HCT116 (cell line): ENCODE results near the gene PRKCA. TPM values are rescaled to one million over a fixed set of nuclear protein-coding genes. Genes with fewer than 3 reads are reported as not detected.

Experiments used
- ATAC-seq: fragments of 200-7000 bp; cut with Tn5 transposase; 2 replicates; pipeline ENCODE4 v1.9.1; 2020; ENCODE audit warnings: mild to moderate bottlenecking, moderate library complexity
- BruUV-seq: library from RNA; stranded (reverse); fragments of 400-500 nt; replicated peaks from 2 replicates; lab custom pipeline; 2021; lab: Mats Ljungman, UMichigan
- CTCF ChIA-PET: fragments of 300-600 bp; sonication (Branson Sonifier 250); formaldehyde crosslinking; loops from one replicate; lab custom pipeline; 2021; ENCODE audit warnings: antibody characterized with exemption; lab: Charles Lee
- POLR2A ChIA-PET: fragments of 300-600, 350-600 bp; sonication (Branson Sonifier 250); formaldehyde crosslinking; loops from one replicate; lab custom pipeline; 2021; ENCODE audit warnings: antibody characterized with exemption; lab: Charles Lee
- RAD21 ChIA-PET, 2 experiments: fragments of 300-600 bp; sonication (Branson Sonifier 250); formaldehyde crosslinking; loops; one replicate each; lab custom pipeline; 2023; ENCODE audit warnings: low total read pairs in 2 of 2; ENCODE audit not compliant: uncharacterized antibody in 2 of 2, unreplicated experiment in 2 of 2, low non-redundant PET in 1 of 2; lab: Charles Lee
- DNase-seq: peaks from one replicate; pipeline ENCODE4 v3.0.0-alpha.2; 2010; ENCODE audit warnings: low read depth, low spot score
- H2AFZ ChIP-seq: fragments of 200-600 bp; shearing (Covaris generic), sonication (generic); 2 replicates; pipeline ENCODE4 v1.6.1; 2017; ENCODE audit warnings: low read depth, mixed run types, mixed read lengths, antibody characterized with exemption, low read length; ENCODE audit not compliant: poor library complexity, severe bottlenecking
- H3K27ac ChIP-seq: 2 replicates; pipeline ENCODE4 v1.5.1; 2012; ENCODE audit warnings: low read depth, low read length
- H3K27me3 ChIP-seq: fragments of 200-600 bp; sonication (generic); 2 replicates; pipeline ENCODE4 v1.6.1; 2016; ENCODE audit warnings: mixed run types, low read length, mixed read lengths; ENCODE audit not compliant: insufficient read depth
- H3K36me3 ChIP-seq, 2 experiments: fragments of 200-500 bp in 1 of 2; fragments of 200-600 bp in 1 of 2; sonication (Bioruptor generic) in 1 of 2; sonication (generic) in 1 of 2; 2 replicates each; pipeline versions ENCODE4 v1.5.1 to v1.6.1; 2014 to 2016; ENCODE audit warnings: low read length in 2 of 2, inconsistent platforms in 1 of 2, mixed read lengths in 1 of 2, mixed run types in 1 of 2; ENCODE audit not compliant: insufficient read depth in 2 of 2, control insufficient read depth in 1 of 2
- H3K4me1 ChIP-seq, 2 experiments: fragments of 200-600 bp in 1 of 2; sonication (generic) in 1 of 2; 2 replicates each; pipeline versions ENCODE4 v1.5.1 to v1.6.1; 2012 to 2017; ENCODE audit warnings: low read length in 2 of 2, inconsistent platforms in 1 of 2, mild to moderate bottlenecking in 1 of 2, mixed read lengths in 1 of 2, mixed run types in 1 of 2, moderate library complexity in 1 of 2; ENCODE audit not compliant: insufficient read depth in 2 of 2, control insufficient read depth in 1 of 2
- H3K4me2 ChIP-seq: fragments of 200-600 bp; sonication (generic); 2 replicates; pipeline ENCODE4 v1.6.1; 2017; ENCODE audit warnings: mixed run types, low read length, mixed read lengths
- H3K4me3 ChIP-seq, 2 experiments: fragments of 200-600 bp in 1 of 2; sonication (generic) in 1 of 2; replicated peaks in 1 of 2; 2 replicates each; pipeline ENCODE4 v1.5.1; 2011 to 2016; ENCODE audit warnings: low read length in 2 of 2, control low read depth in 1 of 2, low read depth in 1 of 2, mild to moderate bottlenecking in 1 of 2, mixed read lengths in 1 of 2, mixed run types in 1 of 2
- H3K79me2 ChIP-seq: fragments of 200-600 bp; sonication (generic); 2 replicates; pipeline ENCODE4 v1.6.1; 2017; ENCODE audit warnings: mild to moderate bottlenecking, mixed run types, low read length, moderate library complexity, mixed read lengths; ENCODE audit not compliant: insufficient read depth
- H3K9ac ChIP-seq: fragments of 200-600 bp; sonication (generic); 2 replicates; pipeline ENCODE4 v1.6.1; 2016; ENCODE audit warnings: low read length, mixed read lengths
- H3K9me2 ChIP-seq: fragments of 200-600 bp; sonication (generic), shearing (Covaris generic); 2 replicates; pipeline ENCODE4 v1.6.1; 2017; ENCODE audit warnings: mixed run types, mild to moderate bottlenecking, moderate library complexity; ENCODE audit not compliant: insufficient read depth
- H3K9me3 ChIP-seq, 2 experiments: fragments of 200-500 bp in 1 of 2; fragments of 200-600 bp in 1 of 2; sonication (Bioruptor generic) in 1 of 2; sonication (generic) in 1 of 2; 2 replicates each; pipeline ENCODE4 v1.6.1; 2014 to 2017; ENCODE audit warnings: low read length in 2 of 2, mixed read lengths in 2 of 2, inconsistent platforms in 1 of 2, low read depth in 1 of 2, mild to moderate bottlenecking in 1 of 2, mixed run types in 1 of 2, moderate library complexity in 1 of 2; ENCODE audit not compliant: control insufficient read depth in 1 of 2, insufficient read depth in 1 of 2
- H4K20me1 ChIP-seq: fragments of 200-600 bp; sonication (generic), shearing (Covaris generic); 2 replicates; pipeline ENCODE4 v1.6.1; 2017; ENCODE audit warnings: mixed run types, mild to moderate bottlenecking, moderate library complexity; ENCODE audit not compliant: insufficient read depth
- ATF3 ChIP-seq: IDR thresholded peaks from 2 replicates; pipeline ENCODE4 v1.6.1; 2012
- EGR1 ChIP-seq: IDR thresholded peaks from 2 replicates; pipeline ENCODE4 v1.6.1; 2012; ENCODE audit warnings: low read depth
- ELF1 ChIP-seq: IDR thresholded peaks from 2 replicates; pipeline ENCODE4 v1.6.1; 2012; ENCODE audit warnings: low read depth, borderline replicate concordance
- EZH2phosphoT487 ChIP-seq: fragments of 200-600 bp; IDR thresholded peaks from 2 replicates; pipeline ENCODE4 v1.6.1; 2018; ENCODE audit warnings: antibody characterized with exemption, borderline replicate concordance
- JUND ChIP-seq: IDR thresholded peaks from 2 replicates; pipeline ENCODE4 v1.6.1; 2012
- MAX ChIP-seq: IDR thresholded peaks from 2 replicates; pipeline ENCODE4 v1.6.1; 2012
- POLR2AphosphoS5 ChIP-seq: IDR thresholded peaks from 2 replicates; pipeline ENCODE4 v1.6.1; 2011; ENCODE audit warnings: mild to moderate bottlenecking, low read depth, low read length, moderate library complexity
- RAD21 ChIP-seq: IDR thresholded peaks from 2 replicates; pipeline ENCODE4 v1.6.1; 2012; ENCODE audit warnings: low read depth, mild to moderate bottlenecking
- SIN3A ChIP-seq: IDR thresholded peaks from 2 replicates; pipeline ENCODE4 v1.6.1; 2012; ENCODE audit warnings: low read depth
- SRF ChIP-seq: IDR thresholded peaks from 2 replicates; pipeline ENCODE4 v1.6.1; 2012; ENCODE audit warnings: low read depth
- TCF7L2 ChIP-seq: IDR thresholded peaks from 2 replicates; pipeline ENCODE4 v1.7.0; 2011; ENCODE audit warnings: borderline replicate concordance, inconsistent platforms; ENCODE audit not compliant: insufficient read depth, insufficient read length; ENCODE audit errors: extremely low read depth
- YY1 ChIP-seq: IDR thresholded peaks from 2 replicates; pipeline ENCODE4 v1.6.1; 2011; ENCODE audit warnings: low read length, low read depth, moderate library complexity, mild to moderate bottlenecking; ENCODE audit not compliant: insufficient replicate concordance; ENCODE audit errors: extremely low read depth
- ZFX ChIP-seq: fragments of 450-650 bp; IDR thresholded peaks from 2 replicates; pipeline ENCODE4 v1.6.1; 2017
- intact Hi-C: fragments of 100-400 bp; cut with micrococcal nuclease; formaldehyde crosslinking; loops from 2 replicates; pipeline ENCODE4 v1.10.0; 2022
- total RNA-seq: library from RNA; stranded (reverse); gene quantifications from one replicate; pipeline ENCODE4 v1.2.1, GENCODE V29; 2021; ENCODE audit not compliant: unreplicated experiment
- TF ChIP-seq, protein P1 (sequence below), 3 experiments: fragments of 200-600 bp in 1 of 3; sonication (generic) in 1 of 3; IDR thresholded peaks in 2 of 3; conservative IDR thresholded peaks in 1 of 3; 2 replicates each; pipeline ENCODE4 v1.5.1; 2012 to 2017; ENCODE audit warnings: low read depth in 2 of 3, low read length in 2 of 3, antibody characterized with exemption in 1 of 3, borderline replicate concordance in 1 of 3, control low read depth in 1 of 3, mild to moderate bottlenecking in 1 of 3, mixed read lengths in 1 of 3, mixed run types in 1 of 3, moderate library complexity in 1 of 3; ENCODE audit not compliant: insufficient read depth in 1 of 3
- TF ChIP-seq, protein P2 (sequence below): IDR thresholded peaks from 2 replicates; pipeline ENCODE4 v1.6.1; 2011; ENCODE audit warnings: mild to moderate bottlenecking, low read length, moderate library complexity; ENCODE audit not compliant: insufficient replicate concordance; ENCODE audit errors: extremely low read depth

The PRKCA gene
- total RNA-seq, 1 experiment from 2014 or later, result 18.8 TPM

- TF ChIP-seq, protein P1, sequence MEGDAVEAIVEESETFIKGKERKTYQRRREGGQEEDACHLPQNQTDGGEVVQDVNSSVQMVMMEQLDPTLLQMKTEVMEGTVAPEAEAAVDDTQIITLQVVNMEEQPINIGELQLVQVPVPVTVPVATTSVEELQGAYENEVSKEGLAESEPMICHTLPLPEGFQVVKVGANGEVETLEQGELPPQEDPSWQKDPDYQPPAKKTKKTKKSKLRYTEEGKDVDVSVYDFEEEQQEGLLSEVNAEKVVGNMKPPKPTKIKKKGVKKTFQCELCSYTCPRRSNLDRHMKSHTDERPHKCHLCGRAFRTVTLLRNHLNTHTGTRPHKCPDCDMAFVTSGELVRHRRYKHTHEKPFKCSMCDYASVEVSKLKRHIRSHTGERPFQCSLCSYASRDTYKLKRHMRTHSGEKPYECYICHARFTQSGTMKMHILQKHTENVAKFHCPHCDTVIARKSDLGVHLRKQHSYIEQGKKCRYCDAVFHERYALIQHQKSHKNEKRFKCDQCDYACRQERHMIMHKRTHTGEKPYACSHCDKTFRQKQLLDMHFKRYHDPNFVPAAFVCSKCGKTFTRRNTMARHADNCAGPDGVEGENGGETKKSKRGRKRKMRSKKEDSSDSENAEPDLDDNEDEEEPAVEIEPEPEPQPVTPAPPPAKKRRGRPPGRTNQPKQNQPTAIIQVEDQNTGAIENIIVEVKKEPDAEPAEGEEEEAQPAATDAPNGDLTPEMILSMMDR (IDR thresholded peaks at IDR 0.05 in 2 of 3, conservative IDR thresholded peaks at IDR 0.05 in 1 of 3; ENCODE audit: borderline replicate concordance in 1 of 3, insufficient read depth in 1 of 3, low read depth in 2 of 3, low read length in 2 of 3), result no peak
- TF ChIP-seq EZH2phosphoT487 (no peak), ATF3 (no peak), TCF7L2 (no peak)
These were observed 537.2 kb downstream of the PRKCA start (continued) for GRCh38 chr17:66839616-66840015.

DNA sequence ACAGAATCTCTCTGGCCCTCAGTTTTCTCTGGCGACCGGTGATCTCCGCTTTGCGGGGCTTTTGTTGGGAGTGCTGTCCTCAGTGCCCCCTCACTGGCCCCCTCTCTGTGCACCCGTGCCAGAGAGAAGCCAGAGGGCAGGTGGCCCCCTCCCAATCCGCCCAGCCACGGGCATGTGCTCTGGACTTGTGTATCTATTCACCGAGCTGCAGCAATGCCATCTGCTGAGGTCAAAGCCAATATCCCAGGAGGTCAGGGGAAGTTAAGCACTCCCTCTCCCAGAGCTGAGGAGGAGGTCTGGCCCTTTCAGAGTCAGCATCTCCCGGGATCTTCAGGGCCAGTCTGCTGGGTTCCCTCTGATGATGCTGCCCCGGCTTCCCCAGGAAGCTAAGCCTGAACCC lies 537.6 kb downstream of the PRKCA start:
- no peak overlapping the region for H3K4me2 ChIP-seq
- H3K27ac ChIP-seq, result no peak overlapping the region
- H3K36me3 ChIP-seq, result no peaks in the 10 kb centered on the region
- H3K9me3 ChIP-seq, result no peaks in the 10 kb centered on the region
- ChIA-PET RAD21 (no interaction called here), CTCF (no interaction called here), POLR2A (no interaction called here)
- ATAC-seq (no peak), DNase-seq (no peak)
- H3K9me2 ChIP-seq, result no peaks in the 10 kb centered on the region
- intact Hi-C loops, result no loop called here
- H3K9ac ChIP-seq, result no peak overlapping the region
- H3K79me2 ChIP-seq, result no peaks in the 10 kb centered on the region
- no peak overlapping the region for H2AFZ ChIP-seq
- BruUV-seq, result no TSS peak
- peaks cover 18% of the 10 kb centered on the region; the same call in 1 of the 2 replicates for H3K27me3 ChIP-seq
- H3K4me1 ChIP-seq, result no peaks in the 10 kb centered on the region
- no peaks in the 10 kb centered on the region for H4K20me1 ChIP-seq
- no peak overlapping the region for H3K4me3 ChIP-seq
- TF ChIP-seq, protein P1 (IDR thresholded peaks at IDR 0.05 in 2 of 3, conservative IDR thresholded peaks at IDR 0.05 in 1 of 3; ENCODE audit: borderline replicate concordance in 1 of 3, insufficient read depth in 1 of 3, low read depth in 2 of 3, low read length in 2 of 3), result no peak
- TF ChIP-seq, protein P2, sequence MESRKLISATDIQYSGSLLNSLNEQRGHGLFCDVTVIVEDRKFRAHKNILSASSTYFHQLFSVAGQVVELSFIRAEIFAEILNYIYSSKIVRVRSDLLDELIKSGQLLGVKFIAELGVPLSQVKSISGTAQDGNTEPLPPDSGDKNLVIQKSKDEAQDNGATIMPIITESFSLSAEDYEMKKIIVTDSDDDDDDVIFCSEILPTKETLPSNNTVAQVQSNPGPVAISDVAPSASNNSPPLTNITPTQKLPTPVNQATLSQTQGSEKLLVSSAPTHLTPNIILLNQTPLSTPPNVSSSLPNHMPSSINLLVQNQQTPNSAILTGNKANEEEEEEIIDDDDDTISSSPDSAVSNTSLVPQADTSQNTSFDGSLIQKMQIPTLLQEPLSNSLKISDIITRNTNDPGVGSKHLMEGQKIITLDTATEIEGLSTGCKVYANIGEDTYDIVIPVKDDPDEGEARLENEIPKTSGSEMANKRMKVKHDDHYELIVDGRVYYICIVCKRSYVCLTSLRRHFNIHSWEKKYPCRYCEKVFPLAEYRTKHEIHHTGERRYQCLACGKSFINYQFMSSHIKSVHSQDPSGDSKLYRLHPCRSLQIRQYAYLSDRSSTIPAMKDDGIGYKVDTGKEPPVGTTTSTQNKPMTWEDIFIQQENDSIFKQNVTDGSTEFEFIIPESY, result no peak
- TF ChIP-seq YY1 (no peak), JUND (no peak), ATF3 (no peak), RAD21 (no peak), SRF (no peak), SIN3A (no peak), ELF1 (no peak), ZFX (no peak), MAX (no peak), POLR2AphosphoS5 (no peak), EGR1 (no peak), TCF7L2 (no peak)
